GM18870 (cell line): ENCODE measurements around the gene MYD88.

ENCODE experiments used
- ATAC-seq: cut with Tn5 transposase; IDR thresholded peaks from one replicate; pipeline ENCODE4 v1.9.1; 2021; ENCODE audit warnings: moderate library complexity; ENCODE audit not compliant: unreplicated experiment

The MYD88 gene

GRCh38 chr3:38163117-38163840 lies 24.8 kb downstream of the MYD88 start:
- no peak for ATAC-seq

GRCh38 chr3:38163841-38164642 lies 25.6 kb downstream of the MYD88 start:
- no peak for ATAC-seq

GRCh38 chr3:38164643-38164951 lies 26.1 kb downstream of the MYD88 start:
- ATAC-seq, result peak; percentile 14

GRCh38 chr3:38164952-38165721 lies 26.7 kb downstream of the MYD88 start, which contains the start of gene OXSR1:
OXSR1 (plus strand) TSS chr3:38165537; CDS start chr3:38165877, 340 bp downstream.
- peak; percentile 97 for ATAC-seq

GRCh38 chr3:38165722-38166387 lies 27.4 kb downstream of the MYD88 start:
- no peak for ATAC-seq

GRCh38 chr3:38167591-38167990 lies 29.1 kb downstream of the MYD88 start:
- ATAC-seq, result no peak

GRCh38 chr3:38168151-38169026 lies 29.9 kb downstream of the MYD88 start:
- no peak for ATAC-seq

GRCh38 chr3:38169027-38169317 lies 30.5 kb downstream of the MYD88 start:
- ATAC-seq, result no peak

GRCh38 chr3:38170722-38171121 lies 32.3 kb downstream of the MYD88 start:
- no peak for ATAC-seq

GRCh38 chr3:38171622-38172021 lies 33.2 kb downstream of the MYD88 start:
- no peak for ATAC-seq

- ATAC-seq, result no peak
Observed at GRCh38 chr3:38173834-38174418, 35.5 kb downstream of the MYD88 start.

- no peak for ATAC-seq
Observed at GRCh38 chr3:38177181-38177580, 38.7 kb downstream of the MYD88 start.

GRCh38 chr3:38186781-38187180 lies 48.3 kb downstream of the MYD88 start:
- ATAC-seq, result no peak

GRCh38 chr3:38190481-38190881 lies 52.0 kb downstream of the MYD88 start:
- ATAC-seq, result no peak
